Astrocyte (in vitro differentiated cells and primary cell): ENCODE results near the gene ADGRB2.

Experiments
- CTCF ChIP-seq: IDR thresholded peaks from 2 replicates; pipeline ENCODE4 v1.5.1; 2011; ENCODE audit warnings: low read depth, mild to moderate bottlenecking, inconsistent platforms, low read length, moderate library complexity; ENCODE audit not compliant: insufficient read depth
- EZH2 ChIP-seq: IDR thresholded peaks from 2 replicates; pipeline ENCODE4 v1.6.1; 2012; ENCODE audit warnings: mild to moderate bottlenecking, low read length, inconsistent platforms; ENCODE audit not compliant: insufficient read depth

GRCh38 chr1:31782421-31783410 lies 18.6 kb upstream of the ADGRB2 start:
- TF ChIP-seq CTCF (no peak), EZH2 (no peak)
